Mucosa of stomach (tissue), 1 donor: ENCODE data around the gene C2CD4A.

ENCODE experiments used
- H3K27me3 ChIP-seq: one replicate; pipeline ENCODE4 v1.7.0; 2013; ENCODE audit warnings: mild to moderate bottlenecking, low read length; ENCODE audit not compliant: control insufficient read depth, insufficient read depth
- H3K36me3 ChIP-seq: one replicate; pipeline ENCODE4 v1.7.0; 2013; ENCODE audit warnings: low read length; ENCODE audit not compliant: control insufficient read depth, insufficient read depth
- H3K4me1 ChIP-seq: one replicate; pipeline ENCODE4 v1.7.0; 2013; ENCODE audit warnings: mild to moderate bottlenecking, low read length; ENCODE audit not compliant: control insufficient read depth, insufficient read depth
- H3K4me3 ChIP-seq: one replicate; pipeline ENCODE4 v1.7.0; 2013; ENCODE audit warnings: low read length
- H3K9ac ChIP-seq: one replicate; pipeline ENCODE4 v1.7.0; 2013; ENCODE audit warnings: mild to moderate bottlenecking, low read length, moderate library complexity
- H3K9me3 ChIP-seq: one replicate; pipeline ENCODE4 v1.7.0; 2013; ENCODE audit warnings: mild to moderate bottlenecking, low read length, moderate library complexity; ENCODE audit not compliant: control insufficient read depth
- donor health status: Pancreatic carcinoma.

Gene C2CD4A

GRCh38 chr15:62051166-62051565 lies 15.6 kb upstream of the C2CD4A start:
- Histone ChIP-seq H3K36me3 (no peaks in the 10 kb centered on the region), H3K9me3 (no peaks in the 10 kb centered on the region), H3K4me3 (no peak overlapping the region), H3K4me1 (peaks cover 17% of the 10 kb centered on the region), H3K27me3 (no peaks in the 10 kb centered on the region), H3K9ac (no peak overlapping the region)

GRCh38 chr15:62052713-62053112 lies 14.1 kb upstream of the C2CD4A start:
- peaks cover 11% of the 10 kb centered on the region for H3K4me1 ChIP-seq

GRCh38 chr15:62053439-62054085 lies 13.2 kb upstream of the C2CD4A start:
- Histone ChIP-seq H3K27me3 (no peaks in the 10 kb centered on the region), H3K9ac (no peak overlapping the region), H3K4me1 (peaks cover 17% of the 10 kb centered on the region), H3K36me3 (no peaks in the 10 kb centered on the region), H3K9me3 (no peaks in the 10 kb centered on the region), H3K4me3 (no peak overlapping the region)

More at GRCh38 chr15:62052713-62053112, 14.1 kb upstream of the C2CD4A start:
- H3K36me3 ChIP-seq: no peaks in the 10 kb centered on the region
- H3K4me3 ChIP-seq: no peak overlapping the region
- H3K9me3 ChIP-seq: no peaks in the 10 kb centered on the region
- no peak overlapping the region for H3K9ac ChIP-seq
- no peaks in the 10 kb centered on the region for H3K27me3 ChIP-seq

- Histone ChIP-seq H3K36me3 (no peaks in the 10 kb centered on the region), H3K9ac (no peak overlapping the region), H3K4me3 (no peak overlapping the region), H3K27me3 (no peaks in the 10 kb centered on the region), H3K9me3 (no peaks in the 10 kb centered on the region), H3K4me1 (peaks cover 19% of the 10 kb centered on the region)
Observed at GRCh38 chr15:62054979-62055378, 11.8 kb upstream of the C2CD4A start.

- H3K4me1 ChIP-seq: peaks cover 14% of the 10 kb centered on the region
- no peak overlapping the region for H3K4me3 ChIP-seq
- H3K9ac ChIP-seq: no peak overlapping the region
Observed at GRCh38 chr15:62057341-62057980, 9.3 kb upstream of the C2CD4A start.

GRCh38 chr15:62058327-62059028 lies 8.3 kb upstream of the C2CD4A start:
- Histone ChIP-seq H3K9ac (no peak overlapping the region), H3K4me3 (no peak overlapping the region)

More at GRCh38 chr15:62057341-62057980, 9.3 kb upstream of the C2CD4A start:
- H3K9me3 ChIP-seq: no peaks in the 10 kb centered on the region
- no peaks in the 10 kb centered on the region for H3K27me3 ChIP-seq
- no peaks in the 10 kb centered on the region for H3K36me3 ChIP-seq

GRCh38 chr15:62059108-62059815 lies 7.5 kb upstream of the C2CD4A start:
- Histone ChIP-seq H3K9ac (peak overlapping the region; percentile 90), H3K27me3 (no peaks in the 10 kb centered on the region), H3K36me3 (no peaks in the 10 kb centered on the region), H3K9me3 (no peaks in the 10 kb centered on the region), H3K4me1 (peaks cover 8% of the 10 kb centered on the region), H3K4me3 (peak overlapping the region; percentile 94)

More at GRCh38 chr15:62058327-62059028, 8.3 kb upstream of the C2CD4A start:
- H3K4me1 ChIP-seq: peaks cover 11% of the 10 kb centered on the region
- H3K27me3 ChIP-seq: no peaks in the 10 kb centered on the region
- no peaks in the 10 kb centered on the region for H3K36me3 ChIP-seq
- no peaks in the 10 kb centered on the region for H3K9me3 ChIP-seq

- Histone ChIP-seq H3K4me3 (peak overlapping the region; percentile 94), H3K36me3 (no peaks in the 10 kb centered on the region), H3K9ac (peak overlapping the region; percentile 90), H3K4me1 (peaks cover 8% of the 10 kb centered on the region), H3K9me3 (no peaks in the 10 kb centered on the region), H3K27me3 (no peaks in the 10 kb centered on the region)
Observed at GRCh38 chr15:62059816-62060112, 7.0 kb upstream of the C2CD4A start.

- Histone ChIP-seq H3K36me3 (no peaks in the 10 kb centered on the region), H3K4me3 (peak within 1 kb of the TSS; percentile 94), H3K27me3 (no peaks in the 10 kb centered on the region), H3K4me1 (peaks cover 8% of the 10 kb centered on the region), H3K9ac (peak within 1 kb of the TSS; percentile 90), H3K9me3 (no peaks in the 10 kb centered on the region)
Observed at GRCh38 chr15:62060113-62060895, 6.5 kb upstream of the C2CD4A start, which contains the start of gene VPS13C. Gene VPS13C (minus strand): TSS chr15:62060447. CDS start chr15:62060374, 73 bp downstream.

- Histone ChIP-seq H3K36me3 (no peaks in the 10 kb centered on the region), H3K4me1 (peaks cover 8% of the 10 kb centered on the region), H3K4me3 (peak overlapping the region; percentile 94), H3K9ac (peak overlapping the region; percentile 90), H3K27me3 (no peaks in the 10 kb centered on the region), H3K9me3 (no peaks in the 10 kb centered on the region)
Observed at GRCh38 chr15:62060896-62061280, 5.9 kb upstream of the C2CD4A start.

- Histone ChIP-seq H3K36me3 (no peaks in the 10 kb centered on the region), H3K4me3 (no peak overlapping the region), H3K4me1 (no peaks in the 10 kb centered on the region), H3K9me3 (no peaks in the 10 kb centered on the region), H3K27me3 (peaks cover 3% of the 10 kb centered on the region), H3K9ac (no peak overlapping the region)
Observed at GRCh38 chr15:62063825-62064635, 2.7 kb upstream of the C2CD4A start.
